Measurements from ENCODE around the gene FAM53B. TPM values are rescaled to one million over a fixed set of nuclear protein-coding genes. Genes with fewer than 3 reads are reported as not detected.

Gene FAM53B
- total RNA-seq, 4 donors from 2014 or later: 63.5 to 75.5 (median 67.3) TPM

DNA sequence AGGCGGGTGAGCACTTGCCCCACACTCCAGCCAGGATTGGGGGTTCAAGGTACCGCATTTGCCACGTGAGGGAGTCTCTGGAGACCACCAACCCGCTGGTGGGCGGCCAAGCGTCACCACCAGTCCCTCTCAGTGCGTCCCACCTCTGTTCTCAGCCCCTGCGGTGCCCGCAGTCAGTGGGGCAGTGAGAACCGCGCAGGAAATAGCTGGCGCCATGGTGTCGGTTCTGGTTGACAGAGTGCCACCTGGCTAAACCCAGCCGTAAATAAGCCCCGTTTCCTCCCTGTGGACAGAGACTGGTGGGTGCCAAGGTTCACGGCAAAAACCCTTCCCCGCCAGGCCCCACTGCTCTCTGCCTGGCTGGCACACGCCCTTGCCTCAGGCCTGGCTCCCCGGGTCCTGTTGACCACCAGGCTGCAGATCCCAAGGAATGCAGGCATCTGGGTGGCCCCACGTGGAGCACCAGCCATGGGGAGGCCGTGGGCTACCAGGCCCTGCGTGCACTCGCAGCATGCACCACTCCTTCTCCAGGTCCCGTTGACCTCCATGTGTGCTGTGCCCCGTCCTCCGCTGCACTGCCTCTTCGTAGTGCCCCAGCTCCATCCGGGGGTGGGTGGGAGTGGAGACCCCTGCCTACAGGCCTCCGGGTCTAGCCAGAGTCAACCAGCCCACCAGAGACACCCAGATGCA lies 142.6 kb downstream of the FAM53B start:
- H3K27me3 ChIP-seq: no peaks in the 10 kb centered on the region
- H3K27ac ChIP-seq: no peak overlapping the region
- H3K4me3 ChIP-seq: no peak overlapping the region
- no peaks in the 10 kb centered on the region for H3K9me3 ChIP-seq
- TF ChIP-seq EP300 (IDR thresholded peaks at IDR 0.05): no peak
- no peak for TF ChIP-seq POLR2AphosphoS5 (IDR thresholded peaks at IDR 0.05)
- no peak for TF ChIP-seq POLR2A (IDR thresholded peaks at IDR 0.05)
- TF ChIP-seq CTCF (IDR thresholded peaks at IDR 0.05): no peak
- no peaks in the 10 kb centered on the region for H3K4me1 ChIP-seq
- DNase-seq (ENCODE audit: low spot score in 2 of 2): no peak
- 89% methylated on average over 15 of the region's 29 CpGs for WGBS
- H3K36me3 ChIP-seq: no peaks in the 10 kb centered on the region

- no peaks in the 10 kb centered on the region for H3K9me3 ChIP-seq
- TF ChIP-seq POLR2A (IDR thresholded peaks at IDR 0.05): no peak
- WGBS: 92% methylated on average over 12 of the region's 12 CpGs
Observed at GRCh38 chr10:124601016-124601415, 143.2 kb downstream of the FAM53B start.

GRCh38 chr10:124600051-124600880 lies 143.9 kb downstream of the FAM53B start:
- Histone ChIP-seq H3K4me1 (no peaks in the 10 kb centered on the region), H3K4me3 (no peak overlapping the region), H3K27me3 (no peaks in the 10 kb centered on the region), H3K36me3 (no peaks in the 10 kb centered on the region), H3K9me3 (no peaks in the 10 kb centered on the region), H3K27ac (no peak overlapping the region)
- DNase-seq (ENCODE audit: low spot score in 2 of 2): no peak
- TF ChIP-seq POLR2AphosphoS5 (IDR thresholded peaks at IDR 0.05) (no peak), EP300 (IDR thresholded peaks at IDR 0.05) (no peak), CTCF (IDR thresholded peaks at IDR 0.05) (no peak), POLR2A (IDR thresholded peaks at IDR 0.05) (no peak)
- WGBS: 85% methylated on average over 7 of the region's 18 CpGs

More at GRCh38 chr10:124601016-124601415, 143.2 kb downstream of the FAM53B start:
- Histone ChIP-seq H3K27ac (no peak overlapping the region), H3K27me3 (no peaks in the 10 kb centered on the region), H3K36me3 (no peaks in the 10 kb centered on the region), H3K4me3 (no peak overlapping the region), H3K4me1 (no peaks in the 10 kb centered on the region)
- no peak for DNase-seq (ENCODE audit: low spot score in 2 of 2)

DNA sequence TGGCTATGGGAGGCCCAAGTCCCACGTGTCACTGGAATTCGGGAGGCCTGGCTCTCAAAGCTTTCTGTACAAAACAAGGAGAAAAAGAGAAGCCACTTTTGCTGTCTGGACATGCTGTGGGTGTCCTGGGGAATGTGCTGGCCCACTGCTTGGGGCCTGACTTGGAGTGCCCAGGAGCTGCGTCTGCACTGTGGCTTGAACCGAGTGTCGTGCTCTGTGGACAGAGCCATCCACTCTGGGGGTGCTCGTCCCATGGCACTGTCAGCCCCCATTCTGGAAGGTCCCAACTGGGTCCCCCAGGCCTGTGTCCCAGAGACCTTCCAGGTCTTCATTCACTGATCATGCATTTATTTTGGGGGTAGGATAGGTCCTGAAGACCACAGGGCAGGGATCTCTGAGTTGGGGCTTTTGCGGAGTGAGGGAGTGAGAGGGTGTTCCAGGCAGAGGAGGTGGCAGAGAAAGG lies 144.6 kb downstream of the FAM53B start:
- no peak for DNase-seq (ENCODE audit: low spot score in 2 of 2)
- no peak overlapping the region for H3K4me3 ChIP-seq
- H3K36me3 ChIP-seq: no peaks in the 10 kb centered on the region
- no peaks in the 10 kb centered on the region for H3K4me1 ChIP-seq
- no peak overlapping the region for H3K27ac ChIP-seq
- TF ChIP-seq EP300 (IDR thresholded peaks at IDR 0.05) (no peak), POLR2A (IDR thresholded peaks at IDR 0.05) (no peak), CTCF (IDR thresholded peaks at IDR 0.05) (no peak), POLR2AphosphoS5 (IDR thresholded peaks at IDR 0.05) (no peak)
- H3K9me3 ChIP-seq: no peaks in the 10 kb centered on the region
- no peaks in the 10 kb centered on the region for H3K27me3 ChIP-seq
- 88% methylated on average over 6 of the region's 7 CpGs for WGBS

DNA sequence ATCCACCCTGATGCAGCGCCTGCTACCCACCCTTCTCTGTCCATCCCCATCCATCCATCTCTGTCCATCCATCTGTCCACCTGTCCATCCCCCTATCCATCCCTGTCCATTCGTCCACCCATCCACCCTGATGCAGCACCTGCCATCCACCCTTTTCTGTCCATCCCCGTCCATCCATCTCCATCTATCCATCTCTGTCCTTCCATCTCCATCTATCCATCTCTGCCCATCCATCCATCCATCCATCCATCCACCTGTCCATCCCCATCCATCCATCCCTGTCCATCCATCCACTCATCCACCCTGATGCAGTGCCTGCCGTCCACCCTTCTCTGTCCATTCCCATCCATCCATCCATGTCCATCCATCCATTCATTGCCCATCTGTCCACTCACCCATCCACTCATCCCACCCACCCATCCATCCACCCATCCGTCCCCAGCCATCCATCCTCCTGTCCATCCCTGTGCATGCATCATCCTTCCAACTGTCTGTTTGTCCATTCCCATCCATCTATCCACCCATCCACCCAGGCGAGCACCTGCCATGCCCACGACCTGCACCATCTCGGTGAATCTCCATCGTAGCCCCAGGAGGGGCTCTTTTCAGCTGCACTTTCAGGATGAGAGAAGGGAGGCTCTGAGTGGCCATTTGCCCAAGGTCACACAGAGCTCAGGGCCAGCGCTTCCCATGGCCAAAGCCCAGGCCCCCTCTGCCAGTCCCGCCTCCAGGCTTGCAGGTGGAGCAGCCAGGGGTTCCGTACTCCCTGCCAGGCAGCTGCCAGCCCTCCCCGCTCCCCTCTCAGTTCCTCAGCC lies 145.2 kb downstream of the FAM53B start:
- H3K4me3 ChIP-seq: no peak overlapping the region
- H3K27me3 ChIP-seq: no peaks in the 10 kb centered on the region
- TF ChIP-seq EP300 (IDR thresholded peaks at IDR 0.05) (no peak), POLR2AphosphoS5 (IDR thresholded peaks at IDR 0.05) (no peak), CTCF (IDR thresholded peaks at IDR 0.05) (no peak), POLR2A (IDR thresholded peaks at IDR 0.05) (no peak)
- no peaks in the 10 kb centered on the region for H3K36me3 ChIP-seq
- H3K4me1 ChIP-seq: no peaks in the 10 kb centered on the region
- H3K9me3 ChIP-seq: no peaks in the 10 kb centered on the region
- 94% methylated on average over 13 of the region's 13 CpGs for WGBS
- no peak overlapping the region for H3K27ac ChIP-seq
- no peak for DNase-seq (ENCODE audit: low spot score in 2 of 2)
